Measurements from ENCODE around the gene PHPT1. TPM values are rescaled to one million over a fixed set of nuclear protein-coding genes. Genes with fewer than 3 reads are reported as not detected.
"Not testable (repeated sequence)": the region's sequence is repeated elsewhere in the genome, so short reads cannot be mapped to it uniquely, and the experiment has no call there.

The PHPT1 gene
- total RNA-seq, 1 donor from 2014 or later: 93.6 TPM

GRCh38 chr9:136840140-136840876, 8.9 kb upstream of the PHPT1 start:
- DNase-seq: no peak
- H3K4me3 ChIP-seq: no peak overlapping the region
- intact Hi-C loops (cut with DNase I): no loop called here
- peaks cover 20% of the 10 kb centered on the region for H3K27me3 ChIP-seq (ENCODE audit: low read depth)
- peaks cover 43% of the 10 kb centered on the region for H3K36me3 ChIP-seq
- H3K27ac ChIP-seq: no peak overlapping the region
- H3K4me1 ChIP-seq: peaks cover 34% of the 10 kb centered on the region
- TF ChIP-seq CTCF (IDR thresholded peaks at IDR 0.05): no peak
- no peaks in the 10 kb centered on the region for H3K9me3 ChIP-seq
- no peak for ATAC-seq

DNA sequence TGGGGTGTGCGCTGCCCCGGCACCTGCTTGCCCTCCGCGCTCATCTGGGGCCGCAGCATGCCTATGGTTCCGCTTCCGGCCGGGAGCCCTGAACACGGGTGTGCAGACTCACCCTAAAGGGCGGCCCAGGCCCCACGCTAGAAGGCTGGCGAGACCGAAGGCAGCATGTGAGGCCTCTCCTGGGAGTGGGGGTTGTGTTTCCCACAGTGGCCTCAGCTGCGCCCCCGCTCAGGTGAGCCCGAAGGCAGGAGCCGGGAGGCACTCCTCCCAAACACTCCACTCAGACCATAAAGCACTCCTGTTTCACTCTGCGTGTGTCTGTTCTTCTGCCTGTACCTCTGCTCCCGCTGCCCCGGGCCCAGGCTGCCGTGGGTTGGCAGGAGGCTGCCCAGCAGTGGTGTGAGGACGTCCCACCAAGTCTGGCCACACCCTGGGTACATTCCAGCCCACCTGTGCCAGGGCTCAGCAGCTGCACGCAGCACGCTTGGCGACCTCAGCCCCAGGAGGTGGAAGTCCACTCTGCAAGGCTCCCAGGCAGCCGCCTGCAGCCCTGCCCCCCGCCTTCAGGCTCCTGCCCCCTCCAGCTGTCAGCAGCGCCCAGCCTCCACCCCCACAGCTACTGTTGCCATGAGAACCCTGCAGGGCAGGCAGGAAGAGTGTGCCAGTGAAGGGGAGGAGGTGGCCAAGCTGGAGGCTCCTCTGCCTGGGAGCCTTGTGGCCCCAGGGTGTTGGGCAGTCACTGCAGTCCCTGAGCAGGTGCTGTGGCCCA, 8.1 kb upstream of the PHPT1 start:
- ATAC-seq: peak; percentile 1 to 7
- intact Hi-C loops (cut with DNase I): no loop called here
- no peak for DNase-seq

DNA sequence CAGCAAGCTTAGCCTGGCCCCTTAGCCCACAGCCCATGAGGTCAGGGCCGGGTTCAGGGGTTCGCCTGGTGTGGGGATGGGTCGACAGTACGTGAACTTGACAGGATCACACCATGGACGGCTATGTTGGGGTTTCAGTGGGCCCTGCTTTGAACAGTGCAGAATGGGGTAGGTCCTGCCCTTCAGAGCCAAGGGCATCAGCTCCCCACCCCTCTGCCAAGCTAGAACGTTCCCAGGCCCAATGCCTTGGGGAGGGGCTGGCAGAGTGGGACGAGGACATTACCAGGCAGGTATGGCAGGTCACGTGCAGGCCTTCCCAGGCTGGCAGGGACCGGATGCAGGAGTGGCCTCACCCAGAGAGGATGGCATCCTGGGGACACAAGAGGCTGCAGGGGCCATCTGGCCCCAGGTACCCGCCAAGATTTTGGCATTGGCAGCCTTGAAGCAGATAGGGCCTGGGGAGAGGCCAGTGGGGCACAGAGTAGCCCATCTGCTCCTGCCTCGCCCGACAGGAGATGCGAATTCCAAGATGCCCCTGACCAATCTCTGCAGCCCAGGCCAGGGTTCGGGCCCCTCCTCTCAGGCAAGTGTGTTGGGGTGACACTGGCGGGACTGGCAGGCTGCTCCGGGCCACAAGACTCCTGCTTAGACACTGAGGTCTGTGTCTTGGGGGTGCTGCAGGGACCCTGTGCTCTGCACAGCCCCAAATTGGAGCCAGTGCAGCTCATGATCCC, 7.4 kb upstream of the PHPT1 start:
- DNase-seq; H3K27ac ChIP-seq; intact Hi-C loops (cut with DNase I); H3K9me3 ChIP-seq: not testable (repeated sequence)
- peaks cover 33% of the 10 kb centered on the region for H3K27me3 ChIP-seq (ENCODE audit: low read depth)
- ATAC-seq: peak in 1 of 2 donors; percentile 0
- peaks cover 32% of the 10 kb centered on the region for H3K36me3 ChIP-seq
- peak overlapping the region; percentile 56 for H3K4me3 ChIP-seq
- H3K4me1 ChIP-seq: peaks cover 34% of the 10 kb centered on the region

More for the DNA sequence above, 8.1 kb upstream of the PHPT1 start:
- Histone ChIP-seq H3K36me3 (peaks cover 37% of the 10 kb centered on the region), H3K4me1 (peaks cover 34% of the 10 kb centered on the region), H3K27me3 (ENCODE audit: low read depth) (peaks cover 28% of the 10 kb centered on the region), H3K27ac (no peak overlapping the region), H3K9me3 (no peaks in the 10 kb centered on the region), H3K4me3 (no peak overlapping the region)
- TF ChIP-seq CTCF (IDR thresholded peaks at IDR 0.05): no peak

- peaks cover 32% of the 10 kb centered on the region for H3K36me3 ChIP-seq
- H3K27me3 ChIP-seq (ENCODE audit: low read depth): peaks cover 33% of the 10 kb centered on the region
- peaks cover 38% of the 10 kb centered on the region for H3K4me1 ChIP-seq
- peak; percentile 84 for ATAC-seq
- intact Hi-C loops (cut with DNase I); H3K9me3 ChIP-seq; H3K27ac ChIP-seq: not testable (repeated sequence)
- H3K4me3 ChIP-seq: peak within 1 kb of the TSS; percentile 56
- DNase-seq: peak; percentile 82
- TF ChIP-seq CTCF (IDR thresholded peaks at IDR 0.05): peak; percentile 89
These were observed 6.7 kb upstream of the PHPT1 start, which contains the start of gene AJM1 for GRCh38 chr9:136842380-136842948. TSS of gene AJM1 (plus strand) at chr9:136842478. CDS start at chr9:136844415, 1,937 bp downstream.

GRCh38 chr9:136843159-136843800, 5.9 kb upstream of the PHPT1 start:
- H3K27me3 ChIP-seq (ENCODE audit: low read depth): peaks cover 33% of the 10 kb centered on the region
- H3K9me3 ChIP-seq; DNase-seq; intact Hi-C loops (cut with DNase I); H3K27ac ChIP-seq: not testable (repeated sequence)
- H3K36me3 ChIP-seq: peaks cover 28% of the 10 kb centered on the region
- H3K4me3 ChIP-seq: peak overlapping the region; percentile 56
- peak in 1 of 2 donors; percentile 5 for ATAC-seq
- peaks cover 46% of the 10 kb centered on the region for H3K4me1 ChIP-seq
